Activated T-cell treated with anti-CD3 and anti-CD28 coated beads, Interleukin-2, amount 50 U/mL, for 4 hours (primary cell): ENCODE results near the gene MISP. TPM values are rescaled to one million over a fixed set of nuclear protein-coding genes. Genes with fewer than 3 reads are reported as not detected.

ENCODE experiments used
- ATAC-seq, 2 donors: fragments of 200-7000 bp; cut with Tn5 transposase; one replicate each; pipeline ENCODE4 v1.10.0; 2021
- DNase-seq: peaks from one replicate; pipeline ENCODE4 v3.0.0-alpha.2; 2020
- H3K27me3 Mint-ChIP-seq: one replicate; pipeline ENCODE4 v1.8.0; 2021; ENCODE audit warnings: low read depth, mixed read lengths
- H3K36me3 Mint-ChIP-seq: one replicate; pipeline ENCODE4 v1.8.0; 2022; ENCODE audit warnings: mixed read lengths; ENCODE audit not compliant: insufficient read depth
- H3K4me1 Mint-ChIP-seq: one replicate; pipeline ENCODE4 v1.8.0; 2021; ENCODE audit warnings: low read depth, mixed read lengths
- H3K4me3 Mint-ChIP-seq: one replicate; pipeline ENCODE4 v1.8.0; 2021; ENCODE audit warnings: mild to moderate bottlenecking, moderate library complexity, mixed read lengths
- H3K9me3 Mint-ChIP-seq: one replicate; pipeline ENCODE4 v1.8.0; 2021; ENCODE audit warnings: mixed read lengths
- total RNA-seq, 3 donors: library from RNA; stranded (reverse); gene quantifications; one replicate each; pipeline ENCODE4 v1.2.1, GENCODE V29; 2021

Gene MISP
- total RNA-seq, 3 donors from 2014 or later = 0.08 TPM; not detected in 2

DNA sequence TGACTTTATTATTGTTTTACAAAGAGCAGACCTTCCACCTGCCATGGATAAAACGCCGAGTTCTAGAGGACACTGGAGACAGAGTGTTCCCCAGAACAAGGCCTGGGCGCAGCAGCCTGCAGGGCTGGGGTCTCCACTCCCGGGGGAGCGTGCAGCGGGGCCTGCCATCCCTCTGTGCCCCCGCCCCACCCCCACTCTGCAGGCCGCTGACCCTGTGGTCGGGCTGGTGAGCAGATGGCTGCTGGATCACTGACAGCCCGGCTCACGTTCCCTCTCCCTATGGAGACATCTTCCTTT lies 37.7 kb downstream of the MISP start:
- no peak for DNase-seq
- Mint-ChIP-seq H3K9me3 (no peaks in the 10 kb centered on the region), H3K4me3 (no peak overlapping the region), H3K27me3 (peaks cover 3% of the 10 kb centered on the region), H3K4me1 (no peaks in the 10 kb centered on the region), H3K36me3 (no peaks in the 10 kb centered on the region)
- no peak for ATAC-seq

DNA sequence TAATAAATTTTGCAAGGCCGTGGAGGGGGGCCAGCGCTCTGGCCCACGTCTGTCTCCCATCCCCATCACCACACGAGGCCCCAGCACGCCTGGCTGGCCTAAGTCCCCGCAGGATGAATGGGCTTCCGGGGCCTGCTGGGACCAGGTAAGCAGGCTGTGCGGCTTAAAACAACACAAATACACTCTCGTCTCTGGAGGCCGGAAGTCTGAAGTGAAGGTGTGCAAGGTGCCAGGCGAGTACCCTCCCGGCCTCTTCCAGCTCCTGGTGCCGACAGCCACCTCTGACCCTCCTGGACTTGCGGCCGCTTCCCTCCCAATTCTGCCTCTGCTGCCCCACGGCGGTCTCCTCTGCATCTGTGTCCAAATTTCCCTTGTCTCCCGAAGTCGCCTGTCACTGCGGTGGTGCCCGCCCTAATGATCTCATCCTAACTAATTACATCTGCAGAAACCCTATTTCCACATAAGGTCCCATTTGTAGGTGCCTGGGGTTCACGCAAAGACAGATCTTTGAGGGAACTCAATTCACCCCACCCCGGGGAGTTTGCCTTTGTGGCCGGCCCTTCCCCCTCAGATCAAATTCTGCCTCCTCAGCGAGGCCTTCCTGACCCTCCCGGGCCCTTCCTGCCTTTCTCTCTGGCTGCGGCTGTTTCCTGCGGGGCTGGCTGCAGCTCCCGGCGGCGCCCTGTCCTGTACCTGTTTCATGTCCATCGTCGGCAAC lies 38.2 kb downstream of the MISP start:
- H3K36me3 Mint-ChIP-seq = no peaks in the 10 kb centered on the region
- H3K4me1 Mint-ChIP-seq = no peaks in the 10 kb centered on the region
- ATAC-seq (no peak), DNase-seq (no peak)
- peaks cover 3% of the 10 kb centered on the region for H3K27me3 Mint-ChIP-seq
- H3K9me3 Mint-ChIP-seq = no peaks in the 10 kb centered on the region
- no peak overlapping the region for H3K4me3 Mint-ChIP-seq

DNA sequence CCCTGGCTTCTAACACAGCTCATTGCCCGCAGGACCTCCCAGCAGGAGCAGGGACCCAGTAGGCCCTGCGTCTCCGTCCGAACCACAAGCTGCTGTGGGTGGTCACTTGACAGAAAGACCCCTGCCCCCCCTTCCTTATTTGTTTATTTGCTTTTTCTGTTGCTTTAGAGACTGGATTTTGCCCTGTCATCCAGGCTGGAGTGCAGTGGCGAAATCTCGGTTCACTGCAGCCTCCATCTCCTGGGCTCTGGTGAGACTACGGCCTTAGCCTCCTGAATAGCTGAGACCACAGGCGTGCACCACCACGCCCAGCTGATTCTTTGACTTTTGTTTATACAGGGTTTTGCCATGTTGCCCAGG lies 38.8 kb downstream of the MISP start:
- DNase-seq (no peak), ATAC-seq (no peak)
- Mint-ChIP-seq H3K36me3 (no peaks in the 10 kb centered on the region), H3K9me3 (no peaks in the 10 kb centered on the region), H3K4me3 (no peak overlapping the region), H3K27me3 (peaks cover 3% of the 10 kb centered on the region), H3K4me1 (no peaks in the 10 kb centered on the region)

DNA sequence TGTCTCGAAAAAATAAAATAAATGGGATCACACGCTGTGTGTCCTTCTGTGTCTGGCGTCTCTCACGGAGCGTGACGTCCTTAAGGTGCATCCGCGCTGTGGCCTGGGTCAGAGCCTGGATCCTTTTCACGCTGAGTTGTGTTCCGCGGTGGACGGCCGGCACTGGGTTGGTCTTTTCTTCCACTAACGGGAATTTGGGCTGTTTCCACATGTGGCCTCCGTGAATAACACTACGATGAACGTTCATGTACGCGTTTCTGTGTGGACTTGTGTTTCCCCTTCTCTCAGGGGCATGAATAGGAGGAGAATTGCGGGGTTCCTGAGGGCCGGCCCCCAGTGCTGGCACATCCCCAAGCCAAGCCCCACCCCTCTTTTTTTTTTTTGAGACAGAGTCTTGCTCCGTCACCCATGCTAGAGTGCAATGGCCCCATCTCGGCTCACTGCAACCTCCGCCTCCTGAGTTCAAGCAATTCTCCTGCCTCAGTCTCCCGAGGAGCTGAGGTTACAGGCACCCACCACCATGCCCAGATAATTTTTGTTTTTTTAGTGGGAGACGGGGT lies 40.2 kb downstream of the MISP start:
- DNase-seq = no peak
- no peaks in the 10 kb centered on the region for H3K9me3 Mint-ChIP-seq
- no peaks in the 10 kb centered on the region for H3K36me3 Mint-ChIP-seq
- no peak for ATAC-seq
- H3K27me3 Mint-ChIP-seq = peaks cover 3% of the 10 kb centered on the region
- H3K4me3 Mint-ChIP-seq = no peak overlapping the region
- H3K4me1 Mint-ChIP-seq = no peaks in the 10 kb centered on the region

DNA sequence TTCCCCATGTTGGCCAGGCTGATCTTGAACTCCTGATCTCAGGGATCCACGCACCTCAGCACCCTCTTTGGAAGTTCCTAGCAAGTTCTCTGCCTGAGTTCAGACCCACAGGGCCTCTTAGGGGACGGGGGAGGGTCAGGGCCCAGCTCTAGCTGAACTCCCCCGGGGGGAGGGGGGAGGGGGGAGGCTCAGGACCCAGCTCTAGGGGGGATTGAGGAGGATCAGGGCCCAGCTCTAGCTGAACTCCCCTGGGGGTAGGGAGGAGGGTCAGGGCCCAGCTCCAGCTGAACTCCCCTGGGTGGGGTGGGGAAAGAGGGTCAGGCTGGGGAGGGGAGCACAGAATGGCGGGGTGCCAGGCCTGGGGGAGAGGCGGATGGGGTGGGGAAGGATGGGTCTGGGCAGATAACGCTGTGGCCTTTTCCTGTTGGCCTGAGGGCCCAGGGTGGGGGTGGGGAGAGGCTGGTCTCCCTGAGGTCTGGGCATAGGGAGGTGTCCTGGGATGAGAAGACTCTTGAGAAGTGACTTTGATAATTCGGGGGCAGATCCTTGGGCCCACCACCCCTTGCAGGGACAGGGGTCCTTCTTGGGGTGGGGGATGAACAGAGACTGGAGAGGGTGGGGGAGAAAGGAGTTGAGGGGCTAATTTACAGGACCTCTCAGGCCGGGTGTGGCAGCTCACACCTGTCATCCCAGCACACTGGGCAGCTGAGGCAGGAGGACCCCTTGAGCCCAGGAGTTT lies 40.8 kb downstream of the MISP start:
- ATAC-seq = no peak
- peaks cover 2% of the 10 kb centered on the region for H3K4me1 Mint-ChIP-seq
- DNase-seq = no peak
- H3K9me3 Mint-ChIP-seq = no peaks in the 10 kb centered on the region
- H3K4me3 Mint-ChIP-seq = no peak overlapping the region
- H3K27me3 Mint-ChIP-seq = peaks cover 3% of the 10 kb centered on the region
- H3K36me3 Mint-ChIP-seq = no peaks in the 10 kb centered on the region

DNA sequence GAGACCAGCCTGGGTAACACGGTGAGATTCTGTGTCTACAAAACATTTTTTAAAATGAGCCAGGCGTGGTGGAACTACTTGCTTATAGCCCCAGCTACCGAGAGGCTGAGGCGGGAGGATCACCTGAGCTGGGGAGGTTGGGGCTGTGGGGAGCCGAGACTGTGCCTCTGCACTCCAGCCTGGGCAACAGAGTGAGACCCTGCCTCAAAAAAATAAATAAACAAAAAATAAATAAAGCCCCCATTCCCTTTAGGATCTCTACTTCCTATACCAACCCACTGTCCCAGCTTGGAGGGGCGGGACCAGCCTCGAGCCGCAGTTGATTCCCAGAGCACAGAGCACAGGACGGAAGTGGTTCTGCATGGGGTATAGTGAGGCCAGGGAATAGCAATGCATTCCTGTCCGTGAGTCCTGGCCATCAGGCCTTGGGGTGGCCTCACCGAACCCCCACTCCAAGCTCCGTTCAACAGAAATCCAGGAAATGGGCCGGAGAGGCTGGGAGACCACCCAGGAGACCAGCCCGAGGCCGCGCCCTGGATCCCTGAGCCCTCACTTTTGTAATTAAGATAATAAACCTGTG lies 41.5 kb downstream of the MISP start:
- ATAC-seq = no peak
- H3K4me3 Mint-ChIP-seq = no peak overlapping the region
- no peaks in the 10 kb centered on the region for H3K9me3 Mint-ChIP-seq
- peaks cover 4% of the 10 kb centered on the region for H3K4me1 Mint-ChIP-seq
- H3K36me3 Mint-ChIP-seq = no peaks in the 10 kb centered on the region
- no peak for DNase-seq
- H3K27me3 Mint-ChIP-seq = peaks cover 3% of the 10 kb centered on the region

DNA sequence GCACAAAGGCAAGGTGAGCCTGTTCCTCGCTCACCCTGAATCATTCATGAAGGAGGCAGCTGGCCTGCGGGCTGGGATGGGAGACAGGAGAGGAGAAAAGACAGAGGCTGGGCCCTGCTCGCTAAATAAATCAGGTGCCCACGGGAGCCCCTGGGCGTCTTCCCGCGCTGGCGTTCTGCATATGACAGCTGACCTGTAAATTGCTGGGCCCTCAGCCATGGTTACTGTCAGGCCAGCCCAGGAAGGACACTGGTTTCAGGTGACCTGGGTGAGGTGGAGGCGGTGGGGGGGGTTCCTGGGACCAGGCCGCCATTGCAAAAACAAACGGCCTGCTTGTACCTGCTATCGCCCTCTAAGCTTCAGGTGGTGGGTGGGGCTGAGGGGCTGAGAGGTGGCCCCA lies 42.9 kb downstream of the MISP start:
- ATAC-seq (no peak), DNase-seq (no peak)
- Mint-ChIP-seq H3K9me3 (no peaks in the 10 kb centered on the region), H3K27me3 (peaks cover 2% of the 10 kb centered on the region), H3K36me3 (peaks cover 1% of the 10 kb centered on the region), H3K4me3 (no peak overlapping the region), H3K4me1 (peaks cover 4% of the 10 kb centered on the region)

DNA sequence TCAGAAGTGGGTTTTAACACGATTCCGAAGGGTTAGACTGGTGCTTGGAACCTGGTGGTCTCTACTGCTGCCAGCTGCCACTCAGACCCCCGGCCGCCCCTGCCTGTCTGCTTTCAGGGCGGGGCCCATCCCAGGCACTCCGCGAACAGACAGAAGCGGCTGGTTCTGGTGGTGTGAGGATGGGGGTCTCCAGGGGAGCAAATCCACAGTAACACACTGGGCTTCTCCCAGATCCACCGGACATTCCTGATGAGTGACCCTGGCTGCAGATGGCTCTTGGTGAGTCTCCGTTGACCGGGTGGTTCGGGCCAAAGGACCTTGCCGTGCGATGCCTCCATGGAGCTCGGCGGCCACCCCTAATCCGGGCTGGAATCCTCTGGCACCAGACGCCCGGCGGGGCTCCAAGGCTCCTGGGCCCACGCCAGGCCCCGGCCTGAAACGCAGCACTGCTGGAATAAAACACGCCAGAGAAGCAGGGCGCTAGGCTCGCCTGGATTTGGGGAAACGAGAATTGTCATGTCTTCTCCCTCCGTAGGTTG lies 44.2 kb downstream of the MISP start:
- ATAC-seq (no peak), DNase-seq (no peak)
- Mint-ChIP-seq H3K4me3 (peak overlapping the region; percentile 8), H3K36me3 (peaks cover 12% of the 10 kb centered on the region), H3K9me3 (no peaks in the 10 kb centered on the region), H3K4me1 (peaks cover 13% of the 10 kb centered on the region), H3K27me3 (no peaks in the 10 kb centered on the region)

DNA sequence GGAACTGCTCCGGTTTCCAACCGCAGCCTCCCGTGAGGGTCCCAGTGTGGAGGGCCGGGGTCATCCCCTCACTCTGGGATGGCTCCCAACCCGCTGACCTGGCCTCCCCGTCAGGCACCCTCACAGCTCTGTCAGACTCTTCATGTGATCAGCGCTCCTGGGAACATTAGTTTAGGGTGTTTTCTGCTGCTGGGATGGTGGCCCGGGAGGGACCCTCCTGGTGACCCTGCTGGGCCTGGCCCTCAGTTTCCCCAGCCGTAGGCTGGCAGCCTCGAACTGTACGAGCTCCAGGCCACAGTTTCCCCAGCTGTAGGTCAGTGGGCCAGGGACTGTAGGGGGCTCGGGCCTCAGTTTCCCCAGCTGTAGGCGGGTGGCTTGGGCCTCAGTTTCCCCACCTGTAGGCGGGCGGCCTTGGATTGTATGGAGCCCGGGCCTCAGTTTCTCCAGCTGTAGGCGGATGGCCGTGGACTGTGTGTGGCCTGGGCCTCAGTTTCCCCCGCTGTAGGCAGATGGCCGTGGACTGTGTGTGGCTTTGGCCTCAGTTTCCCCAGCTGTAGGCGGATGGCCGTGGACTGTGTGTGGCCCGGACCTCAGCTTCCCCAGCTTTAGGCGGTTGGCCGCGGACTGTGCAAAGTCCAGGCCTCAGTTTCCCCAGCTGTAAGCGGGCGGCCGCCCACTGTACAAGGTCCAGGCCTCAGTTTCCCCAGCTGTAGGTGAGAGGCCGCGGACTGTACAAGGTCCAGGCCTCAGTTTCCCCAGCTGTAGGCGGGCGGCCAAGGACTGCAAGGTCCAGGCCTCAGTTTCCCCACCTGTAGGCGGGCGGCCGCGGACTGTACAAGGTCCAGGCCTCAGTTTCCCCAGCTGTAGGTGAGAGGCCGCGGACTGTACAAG lies 45.0 kb downstream of the MISP start:
- DNase-seq (no peak), ATAC-seq (no peak)
- no peaks in the 10 kb centered on the region for H3K27me3 Mint-ChIP-seq
- H3K9me3 Mint-ChIP-seq = no peaks in the 10 kb centered on the region
- H3K4me1 Mint-ChIP-seq = peaks cover 19% of the 10 kb centered on the region
- peaks cover 19% of the 10 kb centered on the region for H3K36me3 Mint-ChIP-seq
- peak overlapping the region; percentile 93 for H3K4me3 Mint-ChIP-seq

- H3K4me3 Mint-ChIP-seq = peak within 1 kb of the TSS; percentile 93
- peaks cover 22% of the 10 kb centered on the region for H3K36me3 Mint-ChIP-seq
- DNase-seq = peak; percentile 99
- no peaks in the 10 kb centered on the region for H3K27me3 Mint-ChIP-seq
- no peaks in the 10 kb centered on the region for H3K9me3 Mint-ChIP-seq
- ATAC-seq = peak; percentile 80
- peaks cover 28% of the 10 kb centered on the region for H3K4me1 Mint-ChIP-seq
These were observed 46.0 kb downstream of the MISP start, which contains the start of gene PTBP1 for GRCh38 chr19:796692-797527. Gene PTBP1, plus strand, starts transcription at chr19:797452. Its CDS starts 46 bp downstream, at chr19:797498.

- Mint-ChIP-seq H3K9me3 (no peaks in the 10 kb centered on the region), H3K4me3 (peak overlapping the region; percentile 93), H3K36me3 (peaks cover 25% of the 10 kb centered on the region), H3K4me1 (peaks cover 36% of the 10 kb centered on the region), H3K27me3 (no peaks in the 10 kb centered on the region)
- DNase-seq = peak; percentile 77
- ATAC-seq = peak; percentile 26 to 28
These were observed 46.9 kb downstream of the MISP start for GRCh38 chr19:797528-798414.

- ATAC-seq (no peak), DNase-seq (no peak)
- peaks cover 44% of the 10 kb centered on the region for H3K4me1 Mint-ChIP-seq
- peak overlapping the region; percentile 90 for H3K4me3 Mint-ChIP-seq
- peaks cover 31% of the 10 kb centered on the region for H3K36me3 Mint-ChIP-seq
- no peaks in the 10 kb centered on the region for H3K27me3 Mint-ChIP-seq
- no peaks in the 10 kb centered on the region for H3K9me3 Mint-ChIP-seq
These were observed 47.6 kb downstream of the MISP start for GRCh38 chr19:798415-799075.
